Spleen (tissue), 11 donors: ENCODE data around the gene P4HA3. TPM values are rescaled to one million over a fixed set of nuclear protein-coding genes. Genes with fewer than 3 reads are reported as not detected.

Source experiments
- DNase-seq: peaks from one replicate; pipeline ENCODE4 v3.0.0-alpha.2; 2020
- H3K27ac ChIP-seq, 8 donors: fragments of 200-600 bp; sonication (generic) in 7 of 8; 1 replicate in 4 of 8; 2 replicates in 4 of 8; pipeline versions ENCODE4 v1.5.0 to v1.8.0; 2016 to 2021; ENCODE audit warnings: inconsistent platforms in 4 of 8, mild to moderate bottlenecking in 4 of 8, moderate library complexity in 1 of 8
- H3K27me3 ChIP-seq, 7 donors: fragments of 200-600 bp; sonication (generic) in 6 of 7; replicated peaks in 1 of 7; 1 replicate in 4 of 7; 2 replicates in 3 of 7; pipeline versions ENCODE4 v1.5.0 to v1.8.0; 2016 to 2021; ENCODE audit warnings: inconsistent platforms in 3 of 7, mild to moderate bottlenecking in 1 of 7
- H3K36me3 ChIP-seq, 6 donors: fragments of 200-600 bp; sonication (generic) in 5 of 6; 1 replicate in 4 of 6; 2 replicates in 2 of 6; pipeline versions ENCODE4 v1.5.0 to v1.8.0; 2016 to 2021; ENCODE audit warnings: inconsistent platforms in 2 of 6
- H3K4me1 ChIP-seq, 6 donors: fragments of 200-600 bp; sonication (generic) in 5 of 6; 1 replicate in 3 of 6; 2 replicates in 3 of 6; pipeline versions ENCODE4 v1.5.0 to v1.8.0; 2016 to 2021; ENCODE audit warnings: inconsistent platforms in 3 of 6
- H3K4me3 ChIP-seq, 8 donors: fragments of 200-600 bp; sonication (generic) in 7 of 8; 1 replicate in 4 of 8; 2 replicates in 4 of 8; pipeline versions ENCODE4 v1.5.0 to v1.8.0; 2016 to 2021; ENCODE audit warnings: inconsistent platforms in 4 of 8, mild to moderate bottlenecking in 4 of 8, moderate library complexity in 2 of 8
- H3K9me3 ChIP-seq, 8 donors: fragments of 200-600 bp; sonication (generic) in 7 of 8; 1 replicate in 4 of 8; 2 replicates in 4 of 8; pipeline versions ENCODE4 v1.5.0 to v1.8.0; 2016 to 2021; ENCODE audit warnings: inconsistent platforms in 4 of 8
- POLR2A ChIP-seq, 3 donors: fragments of 450-650 bp; IDR thresholded peaks; one replicate each; pipeline ENCODE4 v1.5.1; 2017; ENCODE audit warnings: antibody characterized with exemption in 3 of 3, mild to moderate bottlenecking in 1 of 3
- POLR2AphosphoS5 ChIP-seq, 3 donors: sonication (generic); formaldehyde crosslinking; IDR thresholded peaks; one replicate each; pipeline ENCODE4 v1.5.1; 2017; ENCODE audit warnings: antibody characterized with exemption in 3 of 3
- WGBS, 5 donors: extraction: QIAGEN DNeasy Blood & Tissue Kit in 3 of 5; methylation state at CpG; one replicate each; pipeline versions ENCODE4 v1.1.5 to v1.1.7; 2013 to 2018; 5-methylcytosine and 5-hydroxymethylcytosine counted together
- intact Hi-C: fragments of 100-400 bp; cut with DNase I; formaldehyde crosslinking; loops from one replicate; pipeline ENCODE4 v1.15.0; 2023; ENCODE audit warnings: low total_unique reads
- polyA plus RNA-seq, 3 donors: library from polyadenylated mRNA; stranded (reverse); fragments of 200-250 nt; gene quantifications; one replicate each; pipeline ENCODE4 v1.2.1, GENCODE V29; 2013
- total RNA-seq, 7 donors: library from RNA; depleted of rRNA in 3 of 7; stranded (reverse); fragments of >200 nt in 3 of 7; fragmentation: NEBNext Ultra II Directional in 4 of 7; extraction: Animal tissue kit (Norgen Biotek cat#: 25700) in 4 of 7; gene quantifications; one replicate each; pipeline versions ENCODE4 v1.1.0 to v1.2.1, GENCODE V29; 2016 to 2021
- TF ChIP-seq, protein P1 (sequence below), 11 experiments: fragments of 200-600 bp in 7 of 11; fragments of 450-650 bp in 4 of 11; sonication (generic) in 4 of 11; IDR thresholded peaks in 8 of 11; conservative IDR thresholded peaks in 3 of 11; 1 replicate in 7 of 11; 2 replicates in 4 of 11; pipeline versions ENCODE4 v1.4.0 to v1.8.0; 2016 to 2021; ENCODE audit warnings: antibody characterized with exemption in 11 of 11, inconsistent platforms in 4 of 11, mild to moderate bottlenecking in 1 of 11
- donor health status: healthy with polysubstance abuse.
- donor health status: DM: no; HTN: no; CAD: no; lungs with moderate emphysema.
- donor health status: DM: no; HTN: no; CAD: no.
- donor health status: Bipolar disorder and iron deficiency.
- donor health status: healthy.
- donor health status: DM: no; HTN: no; CAD: no.
- donor health status: DM: yes; HTN: yes; CAD: no.

P4HA3 gene
- total and polyA plus RNA-seq, 10 donors: 0.39 to 0.44 TPM; not detected in 8

DNA sequence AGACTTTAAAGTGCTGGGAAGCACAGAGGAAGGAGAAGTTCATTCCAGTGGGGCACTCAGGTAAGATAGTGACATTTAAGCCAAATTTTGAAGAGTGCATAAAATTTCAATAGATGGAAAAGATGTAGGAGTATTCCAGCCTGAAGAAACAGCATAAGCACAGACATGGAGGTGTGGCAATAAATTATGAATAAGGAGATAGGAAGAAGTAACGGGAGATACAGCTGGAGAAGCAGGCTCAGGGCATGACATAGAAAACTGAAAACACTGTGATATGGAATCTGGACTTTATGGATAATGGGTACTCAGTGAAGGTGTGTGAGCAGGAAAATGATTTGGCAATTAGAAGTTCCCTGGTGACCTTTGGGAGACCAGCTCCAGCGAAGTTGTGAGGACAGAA lies 33.3 kb downstream of the P4HA3 start:
- Histone ChIP-seq H3K4me3 (no peak overlapping the region), H3K27ac (no peak overlapping the region), H3K27me3 (peaks cover 0 to 8% (median 0%) of the 10 kb centered on the region in 7 donors), H3K4me1 (no peaks in the 10 kb centered on the region), H3K36me3 (no peaks in the 10 kb centered on the region), H3K9me3 (no peaks in the 10 kb centered on the region)
- no peak for DNase-seq
- intact Hi-C loops: no loop called here
- TF ChIP-seq POLR2AphosphoS5 (IDR thresholded peaks at IDR 0.05) (no peak), POLR2A (IDR thresholded peaks at IDR 0.05) (no peak)
- TF ChIP-seq, protein P1, sequence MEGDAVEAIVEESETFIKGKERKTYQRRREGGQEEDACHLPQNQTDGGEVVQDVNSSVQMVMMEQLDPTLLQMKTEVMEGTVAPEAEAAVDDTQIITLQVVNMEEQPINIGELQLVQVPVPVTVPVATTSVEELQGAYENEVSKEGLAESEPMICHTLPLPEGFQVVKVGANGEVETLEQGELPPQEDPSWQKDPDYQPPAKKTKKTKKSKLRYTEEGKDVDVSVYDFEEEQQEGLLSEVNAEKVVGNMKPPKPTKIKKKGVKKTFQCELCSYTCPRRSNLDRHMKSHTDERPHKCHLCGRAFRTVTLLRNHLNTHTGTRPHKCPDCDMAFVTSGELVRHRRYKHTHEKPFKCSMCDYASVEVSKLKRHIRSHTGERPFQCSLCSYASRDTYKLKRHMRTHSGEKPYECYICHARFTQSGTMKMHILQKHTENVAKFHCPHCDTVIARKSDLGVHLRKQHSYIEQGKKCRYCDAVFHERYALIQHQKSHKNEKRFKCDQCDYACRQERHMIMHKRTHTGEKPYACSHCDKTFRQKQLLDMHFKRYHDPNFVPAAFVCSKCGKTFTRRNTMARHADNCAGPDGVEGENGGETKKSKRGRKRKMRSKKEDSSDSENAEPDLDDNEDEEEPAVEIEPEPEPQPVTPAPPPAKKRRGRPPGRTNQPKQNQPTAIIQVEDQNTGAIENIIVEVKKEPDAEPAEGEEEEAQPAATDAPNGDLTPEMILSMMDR (IDR thresholded peaks at IDR 0.05 in 8 of 11, conservative IDR thresholded peaks at IDR 0.05 in 3 of 11): no peak
- WGBS, 5 donors: 79 to 92% (median 90%) methylated on average over 2 of the region's 2 CpGs

DNA sequence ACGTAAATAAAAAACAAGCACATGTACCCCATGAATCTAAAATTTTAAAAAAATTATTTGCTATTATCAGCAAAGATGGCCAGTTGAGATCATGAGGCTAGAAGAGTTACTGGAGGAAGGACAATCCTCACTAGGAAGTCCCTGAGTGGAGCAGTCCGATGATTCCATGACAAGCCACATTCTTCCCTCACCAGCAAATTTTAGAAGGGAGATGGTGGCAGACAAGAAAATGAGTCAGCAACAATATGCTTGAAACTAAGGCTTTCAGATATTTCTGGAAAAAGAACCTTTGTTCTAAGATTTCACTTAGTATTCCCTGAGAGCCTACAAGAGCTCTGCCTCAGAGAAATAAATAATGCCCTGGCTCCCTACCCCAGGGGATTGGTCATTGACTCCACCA lies 34.9 kb downstream of the P4HA3 start:
- intact Hi-C loops: no loop called here
- no peaks in the 10 kb centered on the region for H3K4me1 ChIP-seq
- TF ChIP-seq POLR2AphosphoS5 (IDR thresholded peaks at IDR 0.05) (no peak), POLR2A (IDR thresholded peaks at IDR 0.05) (no peak)
- TF ChIP-seq, protein P1 (IDR thresholded peaks at IDR 0.05 in 8 of 11, conservative IDR thresholded peaks at IDR 0.05 in 3 of 11): no peak

DNA sequence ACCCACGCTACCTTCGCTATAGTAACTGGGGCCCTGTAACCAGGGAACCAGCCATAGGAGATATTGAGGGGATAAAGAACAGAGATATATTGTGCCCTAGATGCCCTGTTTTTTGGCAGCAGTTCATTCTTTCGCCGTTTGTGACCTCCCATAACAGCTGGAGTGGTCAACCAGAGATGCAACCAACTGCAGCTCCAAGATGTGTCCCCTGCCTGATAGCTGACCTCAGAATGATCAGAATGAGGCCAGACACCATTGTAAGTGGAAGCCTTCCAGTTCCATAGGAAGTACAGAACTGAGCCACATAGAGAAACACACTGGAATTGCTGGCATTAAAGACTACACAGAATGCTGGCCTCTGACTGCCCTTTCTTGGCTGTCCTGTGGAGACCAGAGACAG lies 39.2 kb downstream of the P4HA3 start:
- intact Hi-C loops: no loop called here
- Histone ChIP-seq H3K36me3 (no peaks in the 10 kb centered on the region), H3K9me3 (no peaks in the 10 kb centered on the region), H3K4me3 (no peak overlapping the region), H3K27me3 (peaks cover 0 to 8% (median 0%) of the 10 kb centered on the region in 7 donors), H3K4me1 (no peaks in the 10 kb centered on the region), H3K27ac (no peak overlapping the region)
- TF ChIP-seq POLR2A (IDR thresholded peaks at IDR 0.05): no peak
- TF ChIP-seq, protein P1 (IDR thresholded peaks at IDR 0.05 in 8 of 11, conservative IDR thresholded peaks at IDR 0.05 in 3 of 11): no peak
- TF ChIP-seq POLR2AphosphoS5 (IDR thresholded peaks at IDR 0.05): no peak
- no peak for DNase-seq
- 57 to 94% (median 93%) methylated on average over 4 of the region's 4 CpGs for WGBS, 5 donors

More for the DNA sequence above, 34.9 kb downstream of the P4HA3 start:
- H3K36me3 ChIP-seq: no peaks in the 10 kb centered on the region
- no peak overlapping the region for H3K27ac ChIP-seq
- H3K9me3 ChIP-seq: no peaks in the 10 kb centered on the region
- 82 to 95% (median 89%) methylated on average over 2 of the region's 2 CpGs for WGBS, 5 donors
- H3K27me3 ChIP-seq: peaks cover 0 to 8% (median 0%) of the 10 kb centered on the region in 7 donors
- DNase-seq: no peak
- no peak overlapping the region for H3K4me3 ChIP-seq

DNA sequence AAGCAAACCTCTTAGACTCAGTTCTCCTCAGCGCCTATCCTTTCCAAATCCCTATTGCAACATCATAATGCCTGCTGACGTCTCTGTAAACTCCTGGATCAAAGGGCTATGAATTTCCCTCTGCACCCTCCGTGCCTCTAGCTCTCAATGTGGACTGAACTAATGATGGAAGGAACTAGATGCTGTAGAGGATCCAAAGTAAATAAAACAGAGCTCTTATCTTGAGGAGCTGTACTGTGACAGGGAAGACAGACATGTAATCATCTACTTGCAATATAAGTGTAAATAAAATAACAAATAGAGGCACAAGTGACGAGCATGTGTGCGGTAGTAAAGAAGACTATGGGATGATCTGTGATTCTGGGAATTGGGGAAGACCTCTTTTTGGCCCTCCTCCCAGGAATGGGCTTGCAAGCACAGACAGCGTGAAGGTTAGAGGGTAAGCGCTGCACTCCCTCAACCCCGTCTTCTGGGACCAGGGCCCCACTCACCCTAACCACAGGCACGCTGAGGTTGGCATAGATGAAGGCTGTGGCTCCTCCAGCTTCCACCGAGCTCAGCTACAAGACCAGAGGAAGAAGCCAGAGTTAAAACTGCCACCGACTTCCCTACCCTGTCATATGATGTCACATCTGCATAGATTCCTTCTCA lies 42.2 kb downstream of the P4HA3 start:
- Histone ChIP-seq H3K4me3 (no peak overlapping the region), H3K9me3 (no peaks in the 10 kb centered on the region), H3K4me1 (no peaks in the 10 kb centered on the region), H3K27me3 (peaks cover 0 to 4% (median 0%) of the 10 kb centered on the region in 7 donors), H3K27ac (no peak overlapping the region), H3K36me3 (no peaks in the 10 kb centered on the region)
- no peak for DNase-seq
- TF ChIP-seq, protein P1 (IDR thresholded peaks at IDR 0.05 in 8 of 11, conservative IDR thresholded peaks at IDR 0.05 in 3 of 11): no peak
- no peak for TF ChIP-seq POLR2A (IDR thresholded peaks at IDR 0.05)
- TF ChIP-seq POLR2AphosphoS5 (IDR thresholded peaks at IDR 0.05): no peak
- intact Hi-C loops: no loop called here
- 42 to 57% (median 46%) methylated on average over 11 of the region's 11 CpGs for WGBS, 5 donors
